Loucy (cell line): ENCODE data around the gene KIF24.

Experiments used
- H2AFZ ChIP-seq: fragments of 200-600 bp; sonication (generic); 2 replicates; pipeline ENCODE4 v1.6.0; 2016; ENCODE audit warnings: antibody characterized with exemption, mild to moderate bottlenecking, low read length, moderate library complexity
- H3F3A ChIP-seq: fragments of 200-600 bp; 2 replicates; pipeline ENCODE4 v1.6.0; 2016; ENCODE audit warnings: antibody characterized with exemption, low read depth, mild to moderate bottlenecking
- H3K27me3 ChIP-seq: fragments of 200-600 bp; sonication (generic); 2 replicates; pipeline ENCODE4 v1.6.1; 2014; ENCODE audit warnings: low read length, mild to moderate bottlenecking; ENCODE audit not compliant: insufficient read depth, poor library complexity, severe bottlenecking
- H3K36me3 ChIP-seq: fragments of 200-600 bp; sonication (generic); 2 replicates; pipeline ENCODE4 v1.6.1; 2016; ENCODE audit warnings: low read length; ENCODE audit not compliant: insufficient read depth
- H3K4me1 ChIP-seq: fragments of 200-600 bp; sonication (generic); 2 replicates; pipeline ENCODE4 v1.5.1; 2014; ENCODE audit warnings: low read length, mild to moderate bottlenecking; ENCODE audit not compliant: insufficient read depth, poor library complexity, severe bottlenecking
- H3K4me2 ChIP-seq: fragments of 200-600 bp; sonication (generic); 2 replicates; pipeline ENCODE4 v1.6.0; 2014; ENCODE audit warnings: antibody characterized with exemption, low read length, low read depth, mild to moderate bottlenecking; ENCODE audit not compliant: poor library complexity, severe bottlenecking
- H3K4me3 ChIP-seq: fragments of 200-600 bp; sonication (generic); 2 replicates; pipeline ENCODE4 v1.5.1; 2014; ENCODE audit warnings: low read length, mild to moderate bottlenecking, mixed read lengths; ENCODE audit not compliant: poor library complexity, severe bottlenecking
- H3K79me2 ChIP-seq: fragments of 200-600 bp; sonication (generic); 2 replicates; pipeline ENCODE4 v1.6.1; 2014; ENCODE audit warnings: low read length; ENCODE audit not compliant: insufficient read depth
- H3K9ac ChIP-seq: fragments of 200-600 bp; sonication (generic); 2 replicates; pipeline ENCODE4 v1.6.0; 2014; ENCODE audit warnings: mild to moderate bottlenecking, low read depth, low read length, moderate library complexity; ENCODE audit not compliant: poor library complexity, severe bottlenecking
- H3K9me2 ChIP-seq: fragments of 200-600 bp; sonication (generic); replicated peaks from 2 replicates; pipeline ENCODE4 v1.6.1; 2016; ENCODE audit warnings: low read depth, low read length, mixed read lengths
- H3K9me3 ChIP-seq: fragments of 200-600 bp; sonication (generic); 2 replicates; pipeline ENCODE4 v1.6.1; 2014; ENCODE audit warnings: mild to moderate bottlenecking, antibody characterized with exemption, low read length, low read depth; ENCODE audit not compliant: insufficient read depth
- H4K20me1 ChIP-seq: fragments of 200-600 bp; sonication (generic); 2 replicates; pipeline ENCODE4 v1.6.0; 2014; ENCODE audit warnings: antibody characterized with exemption, low read length, mild to moderate bottlenecking; ENCODE audit not compliant: insufficient read depth, poor library complexity, severe bottlenecking
- CTCF ChIP-seq: fragments of 200-600 bp; sonication (generic); conservative IDR thresholded peaks from 2 replicates; pipeline ENCODE4 v1.5.1; 2014; ENCODE audit warnings: mild to moderate bottlenecking, antibody characterized with exemption, low read length
- EZH2phosphoT487 ChIP-seq: fragments of 200-600 bp; IDR thresholded peaks from 2 replicates; pipeline ENCODE4 v1.6.1; 2018; ENCODE audit warnings: antibody characterized with exemption, mild to moderate bottlenecking, moderate library complexity, borderline replicate concordance

The KIF24 gene

GRCh38 chr9:34349324-34349723 lies 20.3 kb upstream of the KIF24 start:
- Histone ChIP-seq H4K20me1 (no peaks in the 10 kb centered on the region), H2AFZ (no peak overlapping the region), H3K36me3 (no peaks in the 10 kb centered on the region), H3K4me3 (no peak overlapping the region), H3K79me2 (no peaks in the 10 kb centered on the region), H3K4me1 (no peaks in the 10 kb centered on the region), H3K9me2 (no peaks in the 10 kb centered on the region), H3K9ac (no peak overlapping the region), H3K4me2 (no peak overlapping the region), H3K9me3 (no peaks in the 10 kb centered on the region), H3F3A (no peaks in the 10 kb centered on the region), H3K27me3 (no peaks in the 10 kb centered on the region)
- no peak for TF ChIP-seq CTCF
- no peak for TF ChIP-seq EZH2phosphoT487

DNA sequence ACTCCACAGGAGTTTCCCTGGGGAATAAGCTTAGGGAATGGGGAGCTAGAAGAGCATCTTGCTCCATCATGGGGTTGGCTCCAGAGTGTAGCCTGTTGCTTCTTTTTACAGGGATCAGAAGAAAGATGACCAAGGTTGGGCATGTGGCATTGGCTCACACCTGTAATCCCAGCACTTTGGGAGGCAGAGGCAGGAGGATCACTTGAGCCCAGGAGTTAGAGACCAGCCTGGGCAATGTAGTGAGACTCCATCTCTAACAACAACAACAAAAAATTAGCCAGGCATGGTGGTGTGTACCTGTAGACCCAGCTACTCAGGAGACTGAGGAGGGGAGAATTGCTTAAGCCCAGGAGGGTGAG lies 18.7 kb upstream of the KIF24 start:
- no peaks in the 10 kb centered on the region for H3F3A ChIP-seq
- no peak overlapping the region for H3K4me2 ChIP-seq
- H3K36me3 ChIP-seq = peaks cover 9% of the 10 kb centered on the region; the same call in 1 of the 2 replicates
- H3K9me3 ChIP-seq = no peaks in the 10 kb centered on the region
- H3K4me1 ChIP-seq = no peaks in the 10 kb centered on the region
- H4K20me1 ChIP-seq = no peaks in the 10 kb centered on the region
- no peaks in the 10 kb centered on the region for H3K9me2 ChIP-seq
- H3K4me3 ChIP-seq = no peak overlapping the region
- H3K79me2 ChIP-seq = no peaks in the 10 kb centered on the region
- no peak overlapping the region for H3K9ac ChIP-seq
- no peak overlapping the region for H2AFZ ChIP-seq
- no peaks in the 10 kb centered on the region for H3K27me3 ChIP-seq
- no peak for TF ChIP-seq EZH2phosphoT487
- TF ChIP-seq CTCF = no peak

DNA sequence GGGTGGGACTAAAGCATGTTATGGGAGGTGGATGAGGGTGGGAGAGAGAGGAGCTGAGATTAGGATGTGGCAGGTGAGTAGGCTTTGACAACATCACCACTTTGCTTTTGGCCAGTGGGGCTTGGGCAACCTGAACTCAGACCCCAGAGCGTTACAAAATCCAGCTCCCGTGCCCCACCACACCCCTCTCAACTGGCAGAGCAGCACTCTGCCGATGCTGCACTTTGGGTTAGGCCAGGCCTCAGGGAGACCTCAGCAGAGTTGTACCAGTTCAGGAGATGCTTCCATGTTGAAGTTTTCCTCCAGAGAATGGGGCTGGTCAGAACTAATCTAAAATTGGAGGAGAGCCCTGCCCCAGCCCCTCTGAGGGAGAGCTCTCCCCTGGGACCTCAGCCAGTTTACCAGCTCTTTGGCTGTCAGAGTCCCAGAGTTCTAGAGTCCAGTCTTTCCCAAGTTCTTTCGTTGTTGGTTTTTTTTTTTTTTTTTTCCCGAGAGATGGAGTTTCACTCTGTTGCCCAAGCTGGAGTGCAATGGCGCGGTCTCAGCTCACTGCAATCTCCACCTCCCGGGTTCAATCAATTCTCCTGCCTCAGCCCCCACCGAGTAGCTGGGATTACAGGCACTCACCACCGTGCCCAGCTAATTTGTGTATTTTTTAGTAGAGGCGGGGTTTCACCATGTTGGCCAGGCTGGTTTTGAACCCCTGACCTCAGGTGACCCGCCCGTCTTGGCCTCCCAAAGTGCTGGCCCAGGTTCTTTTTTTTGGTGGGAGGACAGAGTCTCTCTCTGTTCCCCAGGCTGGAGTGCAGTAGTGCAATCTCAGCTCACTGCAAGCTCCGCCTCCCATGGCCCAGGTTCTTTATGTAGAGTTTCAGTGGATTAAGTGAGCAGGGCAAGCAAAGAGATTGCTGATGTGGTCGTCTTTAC lies 18.1 kb upstream of the KIF24 start:
- H3K4me2 ChIP-seq = no peak overlapping the region
- no peak overlapping the region for H3K9ac ChIP-seq
- peaks cover 9% of the 10 kb centered on the region; the same call in 1 of the 2 replicates for H3K36me3 ChIP-seq
- no peaks in the 10 kb centered on the region for H3K4me1 ChIP-seq
- no peaks in the 10 kb centered on the region for H3K27me3 ChIP-seq
- H4K20me1 ChIP-seq = no peaks in the 10 kb centered on the region
- no peaks in the 10 kb centered on the region for H3K9me2 ChIP-seq
- no peak overlapping the region for H3K4me3 ChIP-seq
- H3K9me3 ChIP-seq = no peaks in the 10 kb centered on the region
- no peaks in the 10 kb centered on the region for H3K79me2 ChIP-seq
- no peaks in the 10 kb centered on the region for H3F3A ChIP-seq
- no peak overlapping the region for H2AFZ ChIP-seq
- TF ChIP-seq CTCF = no peak
- TF ChIP-seq EZH2phosphoT487 = no peak
